ENCODE data around the gene CCDC34.

The CCDC34 gene

GRCh38 chr11:27387362-27387761 is 24.3 kb upstream of the CCDC34 start:
- Histone ChIP-seq H3K36me3 (ENCODE audit: insufficient read depth, low read length) (peaks cover 59% of the 10 kb centered on the region), H3K27me3 (ENCODE audit: insufficient read depth, low read length) (no peaks in the 10 kb centered on the region), H3K4me1 (ENCODE audit: insufficient read depth, low read length) (peaks cover 34% of the 10 kb centered on the region), H2AFZ (ENCODE audit: low read depth, low read length) (no peak overlapping the region), H3K9me3 (ENCODE audit: low read length) (no peaks in the 10 kb centered on the region), H3K4me3 (ENCODE audit: low read length) (no peak overlapping the region)

GRCh38 chr11:27386181-27386845 is 23.3 kb upstream of the CCDC34 start:
- Histone ChIP-seq H3K4me3 (ENCODE audit: low read length) (no peak overlapping the region), H3K36me3 (ENCODE audit: insufficient read depth, low read length) (peaks cover 68% of the 10 kb centered on the region), H3K4me1 (ENCODE audit: insufficient read depth, low read length) (peaks cover 24% of the 10 kb centered on the region)

GRCh38 chr11:27385245-27385644 is 22.2 kb upstream of the CCDC34 start:
- Histone ChIP-seq H3K36me3 (ENCODE audit: insufficient read depth, low read length) (peaks cover 72% of the 10 kb centered on the region), H2AFZ (ENCODE audit: low read depth, low read length) (no peak overlapping the region), H3K4me1 (ENCODE audit: insufficient read depth, low read length) (peaks cover 14% of the 10 kb centered on the region), H3K27me3 (ENCODE audit: insufficient read depth, low read length) (no peaks in the 10 kb centered on the region), H3K9me3 (ENCODE audit: low read length) (no peaks in the 10 kb centered on the region), H3K4me3 (ENCODE audit: low read length) (no peak overlapping the region)

More at GRCh38 chr11:27386181-27386845, 23.3 kb upstream of the CCDC34 start:
- Histone ChIP-seq H2AFZ (ENCODE audit: low read depth, low read length) (no peak overlapping the region), H3K9me3 (ENCODE audit: low read length) (no peaks in the 10 kb centered on the region), H3K27me3 (ENCODE audit: insufficient read depth, low read length) (no peaks in the 10 kb centered on the region)

DNA sequence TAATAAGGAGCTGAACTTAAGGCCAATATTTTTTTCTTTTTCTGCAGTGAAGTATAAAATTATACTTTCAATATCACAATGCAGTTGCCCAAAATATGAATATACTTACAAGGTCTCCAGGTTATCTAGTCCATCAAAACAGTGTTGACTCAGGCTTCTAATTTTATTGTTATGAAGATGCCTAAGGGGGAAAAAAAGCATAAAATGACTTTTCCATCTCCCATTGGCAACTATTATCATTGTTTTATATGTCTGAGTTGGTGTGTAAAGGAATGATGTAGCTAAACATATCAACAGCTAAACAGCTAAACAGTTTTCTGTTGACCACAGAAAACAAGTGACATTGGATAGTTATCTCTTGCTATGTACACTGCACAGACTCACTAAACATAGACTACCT is 21.2 kb upstream of the CCDC34 start:
- no peaks in the 10 kb centered on the region for H3K27me3 ChIP-seq (ENCODE audit: insufficient read depth, low read length)
- H2AFZ ChIP-seq (ENCODE audit: low read depth, low read length): no peak overlapping the region
- H3K36me3 ChIP-seq (ENCODE audit: insufficient read depth, low read length): peaks cover 75% of the 10 kb centered on the region
- no peaks in the 10 kb centered on the region for H3K9me3 ChIP-seq (ENCODE audit: low read length)
- H3K4me3 ChIP-seq (ENCODE audit: low read length): no peak overlapping the region
- peaks cover 8% of the 10 kb centered on the region for H3K4me1 ChIP-seq (ENCODE audit: insufficient read depth, low read length)

DNA sequence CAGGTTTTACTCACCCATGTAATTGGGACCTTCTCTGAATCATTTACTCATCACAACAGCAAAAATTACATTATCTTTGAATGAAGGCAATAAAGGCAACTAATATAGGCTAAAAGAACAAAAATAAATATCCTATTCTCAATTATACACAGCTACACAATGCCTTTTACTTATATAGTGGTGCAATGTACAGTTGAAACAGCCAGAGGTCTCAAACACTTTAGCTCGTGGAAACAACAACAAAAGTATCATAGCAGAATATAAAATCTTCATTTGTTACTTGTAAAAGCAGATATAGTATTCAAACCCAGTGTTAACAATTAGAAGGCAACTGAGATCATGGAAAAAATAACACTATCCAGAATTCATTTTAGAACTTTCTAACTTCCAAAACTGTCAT is 20.6 kb upstream of the CCDC34 start:
- peaks cover 78% of the 10 kb centered on the region for H3K36me3 ChIP-seq (ENCODE audit: insufficient read depth, low read length)
- no peaks in the 10 kb centered on the region for H3K27me3 ChIP-seq (ENCODE audit: insufficient read depth, low read length)
- H3K9me3 ChIP-seq (ENCODE audit: low read length): no peaks in the 10 kb centered on the region
- H3K4me3 ChIP-seq (ENCODE audit: low read length): no peak overlapping the region
- H3K4me1 ChIP-seq (ENCODE audit: insufficient read depth, low read length): peaks cover 3% of the 10 kb centered on the region
- no peak overlapping the region for H2AFZ ChIP-seq (ENCODE audit: low read depth, low read length)

- H3K4me1 ChIP-seq (ENCODE audit: insufficient read depth, low read length): no peaks in the 10 kb centered on the region
- no peak overlapping the region for H2AFZ ChIP-seq (ENCODE audit: low read depth, low read length)
- no peak overlapping the region for H3K4me3 ChIP-seq (ENCODE audit: low read length)
- H3K27me3 ChIP-seq (ENCODE audit: insufficient read depth, low read length): no peaks in the 10 kb centered on the region
- H3K36me3 ChIP-seq (ENCODE audit: insufficient read depth, low read length): peaks cover 84% of the 10 kb centered on the region
- no peaks in the 10 kb centered on the region for H3K9me3 ChIP-seq (ENCODE audit: low read length)
Measured at GRCh38 chr11:27381238-27381666, 18.2 kb upstream of the CCDC34 start.

- H3K9me3 ChIP-seq (ENCODE audit: low read length): no peaks in the 10 kb centered on the region
- H2AFZ ChIP-seq (ENCODE audit: low read depth, low read length): no peak overlapping the region
- no peaks in the 10 kb centered on the region for H3K4me1 ChIP-seq (ENCODE audit: insufficient read depth, low read length)
- peaks cover 87% of the 10 kb centered on the region for H3K36me3 ChIP-seq (ENCODE audit: insufficient read depth, low read length)
- no peaks in the 10 kb centered on the region for H3K27me3 ChIP-seq (ENCODE audit: insufficient read depth, low read length)
- no peak overlapping the region for H3K4me3 ChIP-seq (ENCODE audit: low read length)
Measured at GRCh38 chr11:27380771-27381170, 17.8 kb upstream of the CCDC34 start.

- Histone ChIP-seq H3K4me3 (ENCODE audit: low read length) (no peak overlapping the region), H2AFZ (ENCODE audit: low read depth, low read length) (no peak overlapping the region), H3K9me3 (ENCODE audit: low read length) (no peaks in the 10 kb centered on the region), H3K36me3 (ENCODE audit: insufficient read depth, low read length) (peaks cover 89% of the 10 kb centered on the region), H3K27me3 (ENCODE audit: insufficient read depth, low read length) (no peaks in the 10 kb centered on the region), H3K4me1 (ENCODE audit: insufficient read depth, low read length) (no peaks in the 10 kb centered on the region)
Measured at GRCh38 chr11:27379449-27379848, 16.4 kb upstream of the CCDC34 start.

- Histone ChIP-seq H3K9me3 (ENCODE audit: low read length) (no peaks in the 10 kb centered on the region), H3K27me3 (ENCODE audit: insufficient read depth, low read length) (no peaks in the 10 kb centered on the region), H3K36me3 (ENCODE audit: insufficient read depth, low read length) (peaks cover 92% of the 10 kb centered on the region), H3K4me3 (ENCODE audit: low read length) (no peak overlapping the region), H3K4me1 (ENCODE audit: insufficient read depth, low read length) (no peaks in the 10 kb centered on the region), H2AFZ (ENCODE audit: low read depth, low read length) (no peak overlapping the region)
Measured at GRCh38 chr11:27375370-27375769, 12.4 kb upstream of the CCDC34 start.

- Histone ChIP-seq H2AFZ (ENCODE audit: low read depth, low read length) (no peak overlapping the region), H3K27me3 (ENCODE audit: insufficient read depth, low read length) (no peaks in the 10 kb centered on the region), H3K36me3 (ENCODE audit: insufficient read depth, low read length) (peaks cover 88% of the 10 kb centered on the region), H3K9me3 (ENCODE audit: low read length) (no peaks in the 10 kb centered on the region), H3K4me1 (ENCODE audit: insufficient read depth, low read length) (no peaks in the 10 kb centered on the region), H3K4me3 (ENCODE audit: low read length) (no peak overlapping the region)
Measured at GRCh38 chr11:27373856-27374602, 11.0 kb upstream of the CCDC34 start.

- no peaks in the 10 kb centered on the region for H3K27me3 ChIP-seq (ENCODE audit: insufficient read depth, low read length)
- no peak overlapping the region for H3K4me3 ChIP-seq (ENCODE audit: low read length)
- H3K36me3 ChIP-seq (ENCODE audit: insufficient read depth, low read length): peaks cover 88% of the 10 kb centered on the region
- no peak overlapping the region for H2AFZ ChIP-seq (ENCODE audit: low read depth, low read length)
- no peaks in the 10 kb centered on the region for H3K4me1 ChIP-seq (ENCODE audit: insufficient read depth, low read length)
- H3K9me3 ChIP-seq (ENCODE audit: low read length): no peaks in the 10 kb centered on the region
Measured at GRCh38 chr11:27373392-27373791, 10.4 kb upstream of the CCDC34 start.

GRCh38 chr11:27372164-27372563 is 9.1 kb upstream of the CCDC34 start:
- Histone ChIP-seq H2AFZ (ENCODE audit: low read depth, low read length) (no peak overlapping the region), H3K9me3 (ENCODE audit: low read length) (no peaks in the 10 kb centered on the region), H3K4me3 (ENCODE audit: low read length) (no peak overlapping the region), H3K4me1 (ENCODE audit: insufficient read depth, low read length) (no peaks in the 10 kb centered on the region), H3K36me3 (ENCODE audit: insufficient read depth, low read length) (peaks cover 90% of the 10 kb centered on the region), H3K27me3 (ENCODE audit: insufficient read depth, low read length) (no peaks in the 10 kb centered on the region)

DNA sequence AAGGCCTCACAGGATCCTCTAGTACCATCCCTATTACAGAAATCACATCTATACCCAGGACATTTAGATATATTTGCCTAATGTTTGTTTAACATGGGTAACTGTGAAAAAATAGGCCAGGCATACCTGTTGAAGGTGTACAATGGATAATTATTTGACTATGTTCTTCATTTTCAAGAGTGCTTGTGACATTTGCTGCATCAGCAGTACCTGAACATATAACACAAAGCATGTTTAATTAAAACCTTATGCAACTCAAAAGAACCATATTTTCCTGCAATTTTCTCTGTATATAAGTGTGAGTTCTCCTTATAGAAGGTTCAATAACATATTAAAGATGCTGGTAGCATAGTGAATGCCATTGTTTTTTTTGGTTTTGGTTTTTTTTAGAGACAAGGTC is 8.5 kb upstream of the CCDC34 start:
- Histone ChIP-seq H3K36me3 (ENCODE audit: insufficient read depth, low read length) (peaks cover 87% of the 10 kb centered on the region), H3K27me3 (ENCODE audit: insufficient read depth, low read length) (no peaks in the 10 kb centered on the region), H3K4me1 (ENCODE audit: insufficient read depth, low read length) (no peaks in the 10 kb centered on the region)

More for the DNA sequence above, 8.5 kb upstream of the CCDC34 start:
- Histone ChIP-seq H3K9me3 (ENCODE audit: low read length) (no peaks in the 10 kb centered on the region), H3K4me3 (ENCODE audit: low read length) (no peak overlapping the region), H2AFZ (ENCODE audit: low read depth, low read length) (no peak overlapping the region)
